NCI-H1694 (cell line): ENCODE measurements around the gene SH3TC1.

Experiments
- DNase-seq: peaks from one replicate; lab custom pipeline; 2025; lab: John Stamatoyannopoulos, UW

The SH3TC1 gene

GRCh38 chr4:8229331-8229975, 30.4 kb downstream of the SH3TC1 start:
- DNase-seq: no peak

- no peak for DNase-seq
These were observed 30.9 kb downstream of the SH3TC1 start for GRCh38 chr4:8230033-8230432.

- DNase-seq: no peak
These were observed 31.8 kb downstream of the SH3TC1 start for GRCh38 chr4:8230891-8231290.

GRCh38 chr4:8231551-8232049, 32.5 kb downstream of the SH3TC1 start:
- DNase-seq: no peak

- DNase-seq: no peak
These were observed 33.7 kb downstream of the SH3TC1 start for GRCh38 chr4:8232748-8233147.

GRCh38 chr4:8233672-8234484, 34.8 kb downstream of the SH3TC1 start:
- no peak for DNase-seq

GRCh38 chr4:8234715-8235114, 35.6 kb downstream of the SH3TC1 start:
- no peak for DNase-seq

- DNase-seq: no peak
These were observed 36.1 kb downstream of the SH3TC1 start for GRCh38 chr4:8235224-8235623.

GRCh38 chr4:8235686-8236085, 36.6 kb downstream of the SH3TC1 start:
- no peak for DNase-seq

GRCh38 chr4:8236106-8236919, 37.2 kb downstream of the SH3TC1 start:
- DNase-seq: no peak

- DNase-seq: no peak
These were observed 37.8 kb downstream of the SH3TC1 start for GRCh38 chr4:8236920-8237195.

- DNase-seq: no peak
These were observed 38.3 kb downstream of the SH3TC1 start for GRCh38 chr4:8237256-8237989.

GRCh38 chr4:8238036-8238511, 39.0 kb downstream of the SH3TC1 start:
- no peak for DNase-seq

- DNase-seq: no peak
These were observed 39.5 kb downstream of the SH3TC1 start for GRCh38 chr4:8238515-8239053.

- no peak for DNase-seq
These were observed 40.1 kb downstream of the SH3TC1 start for GRCh38 chr4:8239226-8239625.

GRCh38 chr4:8239661-8240060, 40.6 kb downstream of the SH3TC1 start:
- no peak for DNase-seq

GRCh38 chr4:8240211-8241041, 41.3 kb downstream of the SH3TC1 start:
- DNase-seq: no peak

- no peak for DNase-seq
These were observed 42.2 kb downstream of the SH3TC1 start for GRCh38 chr4:8241211-8241779.

GRCh38 chr4:8241895-8242696, 43.0 kb downstream of the SH3TC1 start:
- peak; percentile 67 for DNase-seq
